Hepatocyte (in vitro differentiated cells): ENCODE measurements around the gene NR2E1.
A peak's percentile ranks its signal among the peaks of the same experiment; 100 is the strongest.

Experiments
- CTCF ChIP-seq: fragments of 200-600 bp; sonication (generic); IDR thresholded peaks from 2 replicates; pipeline ENCODE4 v1.5.1; 2016; ENCODE audit warnings: antibody characterized with exemption, mild to moderate bottlenecking; ENCODE audit not compliant: poor library complexity
- EZH2 ChIP-seq: fragments of 200-600 bp; sonication (generic); IDR thresholded peaks from 2 replicates; pipeline ENCODE4 v1.6.1; 2016; ENCODE audit warnings: antibody characterized with exemption, mild to moderate bottlenecking, borderline replicate concordance
- EZH2phosphoT487 ChIP-seq: fragments of 200-600 bp; sonication (generic); IDR thresholded peaks from one replicate; pipeline ENCODE4 v1.6.1; 2018; ENCODE audit warnings: antibody characterized with exemption, mild to moderate bottlenecking, low read depth, moderate library complexity; ENCODE audit not compliant: unreplicated experiment, severe bottlenecking

- no peak for TF ChIP-seq CTCF
- TF ChIP-seq EZH2: peak; percentile 32
- peak; percentile 80 for TF ChIP-seq EZH2phosphoT487
Observed at GRCh38 chr6:108169464-108170331, 3.9 kb downstream of the NR2E1 start.
